WTC11 (cell line): ENCODE results near the gene SECTM1. TPM values are rescaled to one million over a fixed set of nuclear protein-coding genes. Genes with fewer than 3 reads are reported as not detected.

Source experiments
- ATAC-seq: fragments of 200-7000 bp; cut with Tn5 transposase; 2 replicates; pipeline ENCODE4 v1.10.0; 2021; ENCODE audit warnings: mild to moderate bottlenecking, moderate library complexity
- CTCF ChIA-PET: fragments of 300-600 bp; sonication (Branson Sonifier 250); formaldehyde crosslinking; loops from one replicate; lab custom pipeline; 2021; ENCODE audit warnings: antibody characterized with exemption; lab: Charles Lee
- POLR2A ChIA-PET: fragments of 350-600 bp; sonication (Branson Sonifier 250); formaldehyde crosslinking; loops from one replicate; lab custom pipeline; 2021; ENCODE audit warnings: antibody characterized with exemption; lab: Charles Lee
- DNase-seq: peaks from one replicate; pipeline ENCODE4 v3.0.0; 2021; ENCODE audit warnings: low spot score
- H3K27ac Mint-ChIP-seq: 2 replicates; pipeline ENCODE4 v1.8.0; 2021; ENCODE audit warnings: mixed read lengths
- H3K27me3 Mint-ChIP-seq: 2 replicates; pipeline ENCODE4 v1.8.0; 2021; ENCODE audit warnings: low read depth, mild to moderate bottlenecking, moderate library complexity, mixed read lengths
- H3K36me3 Mint-ChIP-seq: 2 replicates; pipeline ENCODE4 v1.8.0; 2021; ENCODE audit warnings: mixed read lengths
- H3K4me1 Mint-ChIP-seq: 2 replicates; pipeline ENCODE4 v1.8.0; 2022; ENCODE audit warnings: mixed read lengths
- H3K4me3 Mint-ChIP-seq: 2 replicates; pipeline ENCODE4 v1.8.0; 2021; ENCODE audit warnings: mild to moderate bottlenecking, moderate library complexity, mixed read lengths
- H3K9me3 Mint-ChIP-seq: 2 replicates; pipeline ENCODE4 v1.8.0; 2021; ENCODE audit warnings: mixed read lengths
- ATF6 ChIP-seq: sonication (generic); formaldehyde crosslinking; IDR thresholded peaks from 2 replicates; pipeline ENCODE4 v1.8.1; 2023; ENCODE audit warnings: mild to moderate bottlenecking, missing genetic modification reagents
- ELF4 ChIP-seq: sonication (generic); formaldehyde crosslinking; IDR thresholded peaks from 2 replicates; pipeline ENCODE4 v1.8.1; 2022; ENCODE audit warnings: low read depth, mild to moderate bottlenecking, moderate library complexity, missing genetic modification reagents
- FOXK1 ChIP-seq: sonication (generic); formaldehyde crosslinking; IDR thresholded peaks from 2 replicates; pipeline ENCODE4 v1.8.0; 2022; ENCODE audit warnings: mild to moderate bottlenecking, moderate library complexity, missing genetic modification reagents
- HMGA2 ChIP-seq: fragments of 250-450 bp; sonication (Bioruptor Pico); IDR thresholded peaks from 2 replicates; pipeline ENCODE4 v1.4.0; 2021; ENCODE audit warnings: mild to moderate bottlenecking, moderate library complexity
- JAZF1 ChIP-seq: fragments of 250-450 bp; sonication (Bioruptor Pico); IDR thresholded peaks from 2 replicates; pipeline ENCODE4 v1.9.0; 2021; ENCODE audit warnings: moderate library complexity, mild to moderate bottlenecking, inconsistent platforms
- JUN ChIP-seq: sonication (generic); formaldehyde crosslinking; IDR thresholded peaks from 2 replicates; pipeline ENCODE4 v1.8.0; 2023; ENCODE audit warnings: mild to moderate bottlenecking, missing genetic modification reagents
- KAT7 ChIP-seq: sonication (generic); formaldehyde crosslinking; IDR thresholded peaks from 2 replicates; pipeline ENCODE4 v1.8.1; 2023; ENCODE audit warnings: missing genetic modification reagents, mild to moderate bottlenecking, borderline replicate concordance
- MXD4 ChIP-seq: fragments of 250-450 bp; sonication (Bioruptor Pico); IDR thresholded peaks from 2 replicates; pipeline ENCODE4 v1.8.0; 2021; ENCODE audit warnings: mild to moderate bottlenecking, moderate library complexity, borderline replicate concordance
- MYBL2 ChIP-seq: sonication (generic); formaldehyde crosslinking; IDR thresholded peaks from 2 replicates; pipeline ENCODE4 v1.8.1; 2023; ENCODE audit warnings: mild to moderate bottlenecking, moderate library complexity, missing genetic modification reagents
- PRDM15 ChIP-seq: sonication (generic); formaldehyde crosslinking; IDR thresholded peaks from 2 replicates; pipeline ENCODE4 v1.8.0; 2022; ENCODE audit warnings: missing genetic modification reagents
- TEAD1 ChIP-seq: sonication (generic); formaldehyde crosslinking; IDR thresholded peaks from 2 replicates; pipeline ENCODE4 v1.8.0; 2022; ENCODE audit warnings: mild to moderate bottlenecking, missing genetic modification reagents
- ZBTB43 ChIP-seq: sonication (generic); formaldehyde crosslinking; IDR thresholded peaks from 2 replicates; pipeline ENCODE4 v1.8.1; 2023; ENCODE audit warnings: mild to moderate bottlenecking, missing genetic modification reagents
- ZNF317 ChIP-seq: sonication (generic); formaldehyde crosslinking; IDR thresholded peaks from 2 replicates; pipeline ENCODE4 v1.8.1; 2023; ENCODE audit warnings: low read depth, mild to moderate bottlenecking, moderate library complexity, missing genetic modification reagents, borderline replicate concordance
- ZNF416 ChIP-seq: fragments of 250-450 bp; sonication (Bioruptor Pico); IDR thresholded peaks from 2 replicates; pipeline ENCODE4 v1.9.0; 2021; ENCODE audit warnings: mild to moderate bottlenecking, inconsistent platforms
- total RNA-seq: library from RNA; stranded (reverse); gene quantifications from 3 replicates; pipeline ENCODE4 v1.2.3, GENCODE V29; 2021
- TF ChIP-seq, protein P1 (sequence below): fragments of 250-450 bp; sonication (Bioruptor Pico); IDR thresholded peaks from 2 replicates; pipeline ENCODE4 v1.9.0; 2021; ENCODE audit warnings: mild to moderate bottlenecking, borderline replicate concordance
- TF ChIP-seq, protein P2 (sequence below): sonication (generic); formaldehyde crosslinking; IDR thresholded peaks from 2 replicates; pipeline ENCODE4 v1.8.1; 2023; ENCODE audit warnings: mild to moderate bottlenecking, missing genetic modification reagents, moderate library complexity
- TF ChIP-seq, protein P3 (sequence below): fragments of 250-450 bp; sonication (Bioruptor Pico); IDR thresholded peaks from 2 replicates; pipeline ENCODE4 v1.9.0; 2021; ENCODE audit warnings: mild to moderate bottlenecking
- TF ChIP-seq, protein P4 (sequence below): sonication (generic); formaldehyde crosslinking; IDR thresholded peaks from 2 replicates; pipeline ENCODE4 v1.8.1; 2022; ENCODE audit warnings: mild to moderate bottlenecking, moderate library complexity, missing genetic modification reagents

The SECTM1 gene
- total RNA-seq, 1 experiment from 2014 or later: 0.22 TPM

- no peaks in the 10 kb centered on the region for H3K9me3 Mint-ChIP-seq
- H3K4me3 Mint-ChIP-seq: no peak overlapping the region
- no peaks in the 10 kb centered on the region for H3K36me3 Mint-ChIP-seq
- ATAC-seq (no peak), DNase-seq (no peak)
- no peak for TF ChIP-seq ATF6
- TF ChIP-seq, protein P1, sequence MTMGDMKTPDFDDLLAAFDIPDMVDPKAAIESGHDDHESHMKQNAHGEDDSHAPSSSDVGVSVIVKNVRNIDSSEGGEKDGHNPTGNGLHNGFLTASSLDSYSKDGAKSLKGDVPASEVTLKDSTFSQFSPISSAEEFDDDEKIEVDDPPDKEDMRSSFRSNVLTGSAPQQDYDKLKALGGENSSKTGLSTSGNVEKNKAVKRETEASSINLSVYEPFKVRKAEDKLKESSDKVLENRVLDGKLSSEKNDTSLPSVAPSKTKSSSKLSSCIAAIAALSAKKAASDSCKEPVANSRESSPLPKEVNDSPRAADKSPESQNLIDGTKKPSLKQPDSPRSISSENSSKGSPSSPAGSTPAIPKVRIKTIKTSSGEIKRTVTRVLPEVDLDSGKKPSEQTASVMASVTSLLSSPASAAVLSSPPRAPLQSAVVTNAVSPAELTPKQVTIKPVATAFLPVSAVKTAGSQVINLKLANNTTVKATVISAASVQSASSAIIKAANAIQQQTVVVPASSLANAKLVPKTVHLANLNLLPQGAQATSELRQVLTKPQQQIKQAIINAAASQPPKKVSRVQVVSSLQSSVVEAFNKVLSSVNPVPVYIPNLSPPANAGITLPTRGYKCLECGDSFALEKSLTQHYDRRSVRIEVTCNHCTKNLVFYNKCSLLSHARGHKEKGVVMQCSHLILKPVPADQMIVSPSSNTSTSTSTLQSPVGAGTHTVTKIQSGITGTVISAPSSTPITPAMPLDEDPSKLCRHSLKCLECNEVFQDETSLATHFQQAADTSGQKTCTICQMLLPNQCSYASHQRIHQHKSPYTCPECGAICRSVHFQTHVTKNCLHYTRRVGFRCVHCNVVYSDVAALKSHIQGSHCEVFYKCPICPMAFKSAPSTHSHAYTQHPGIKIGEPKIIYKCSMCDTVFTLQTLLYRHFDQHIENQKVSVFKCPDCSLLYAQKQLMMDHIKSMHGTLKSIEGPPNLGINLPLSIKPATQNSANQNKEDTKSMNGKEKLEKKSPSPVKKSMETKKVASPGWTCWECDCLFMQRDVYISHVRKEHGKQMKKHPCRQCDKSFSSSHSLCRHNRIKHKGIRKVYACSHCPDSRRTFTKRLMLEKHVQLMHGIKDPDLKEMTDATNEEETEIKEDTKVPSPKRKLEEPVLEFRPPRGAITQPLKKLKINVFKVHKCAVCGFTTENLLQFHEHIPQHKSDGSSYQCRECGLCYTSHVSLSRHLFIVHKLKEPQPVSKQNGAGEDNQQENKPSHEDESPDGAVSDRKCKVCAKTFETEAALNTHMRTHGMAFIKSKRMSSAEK (CRISPR knock-in tag): no peak
- no peak for TF ChIP-seq KAT7
- TF ChIP-seq ZBTB43 (CRISPR knock-in tag): no peak
- TF ChIP-seq MXD4 (CRISPR knock-in tag): no peak
- TF ChIP-seq JUN (CRISPR knock-in tag): no peak
- no peak for TF ChIP-seq JAZF1
- TF ChIP-seq ELF4 (CRISPR knock-in tag): no peak
- TF ChIP-seq, protein P2, sequence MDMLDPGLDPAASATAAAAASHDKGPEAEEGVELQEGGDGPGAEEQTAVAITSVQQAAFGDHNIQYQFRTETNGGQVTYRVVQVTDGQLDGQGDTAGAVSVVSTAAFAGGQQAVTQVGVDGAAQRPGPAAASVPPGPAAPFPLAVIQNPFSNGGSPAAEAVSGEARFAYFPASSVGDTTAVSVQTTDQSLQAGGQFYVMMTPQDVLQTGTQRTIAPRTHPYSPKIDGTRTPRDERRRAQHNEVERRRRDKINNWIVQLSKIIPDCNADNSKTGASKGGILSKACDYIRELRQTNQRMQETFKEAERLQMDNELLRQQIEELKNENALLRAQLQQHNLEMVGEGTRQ: no peak
- H3K27me3 Mint-ChIP-seq: no peaks in the 10 kb centered on the region; the same call in 1 of the 2 replicates
- POLR2A ChIA-PET: no interaction called here
- no peak overlapping the region for H3K27ac Mint-ChIP-seq
- peaks cover 7% of the 10 kb centered on the region for H3K4me1 Mint-ChIP-seq
- CTCF ChIA-PET: interaction anchor here (1.0 to 1.9 kb wide), 4 partner anchors 24 to 119 kb away, joined by 3 to 5 read pairs (median 4); no protein-coding TSS in a partner anchor
Observed at GRCh38 chr17:82324566-82325285, 8.8 kb downstream of the SECTM1 start.

DNA sequence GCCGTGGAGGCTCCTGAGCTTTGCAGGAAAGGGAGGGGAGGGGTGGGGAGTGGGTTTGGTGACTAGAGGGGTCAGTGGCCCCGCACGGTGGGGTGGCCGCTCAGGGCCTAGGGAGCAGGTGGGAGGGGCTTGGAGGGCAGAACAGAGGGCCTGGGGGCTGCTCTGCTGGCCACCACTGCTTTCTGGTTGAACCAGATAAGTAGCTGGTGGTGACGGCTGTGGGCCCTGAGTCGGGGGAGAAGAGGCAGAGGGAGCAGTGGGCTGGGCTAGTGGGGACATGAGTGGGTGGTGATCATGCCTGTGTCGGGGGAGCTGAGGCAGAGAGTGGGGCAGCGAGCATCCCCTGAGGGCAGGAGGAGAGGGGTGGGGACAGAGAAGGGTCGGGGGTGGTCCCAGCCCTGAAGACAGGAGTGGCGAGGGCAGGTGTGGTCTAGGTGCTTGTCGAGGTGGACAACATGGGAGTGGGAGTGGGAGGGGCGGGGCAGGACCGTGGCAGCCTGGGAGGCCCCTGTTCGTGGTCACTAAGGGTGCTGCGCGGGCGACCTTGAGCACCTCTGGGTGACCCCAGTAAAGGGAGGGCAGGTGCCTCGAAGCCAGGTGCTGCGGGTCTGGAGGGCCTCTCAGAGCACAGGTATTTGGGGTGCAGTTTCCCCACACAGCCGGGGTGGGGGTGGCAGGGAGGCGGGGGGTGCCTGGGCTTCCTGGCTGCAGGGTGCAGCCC is 9.9 kb downstream of the SECTM1 start:
- Mint-ChIP-seq H3K27ac (no peak overlapping the region), H3K27me3 (no peaks in the 10 kb centered on the region; the same call in 1 of the 2 replicates), H3K36me3 (no peaks in the 10 kb centered on the region), H3K9me3 (no peaks in the 10 kb centered on the region), H3K4me1 (peaks cover 7% of the 10 kb centered on the region), H3K4me3 (no peak overlapping the region)
- CTCF ChIA-PET: interaction anchor here (0.6 to 1.6 kb wide), 3 partner anchors 23 to 198 kb away, joined by 3 to 6 read pairs (median 4); no protein-coding TSS in a partner anchor
- POLR2A ChIA-PET: no interaction called here
- no peak for ATAC-seq
- DNase-seq: no peak
- no peak for TF ChIP-seq ZNF317 (CRISPR knock-in tag)
- TF ChIP-seq, protein P3, sequence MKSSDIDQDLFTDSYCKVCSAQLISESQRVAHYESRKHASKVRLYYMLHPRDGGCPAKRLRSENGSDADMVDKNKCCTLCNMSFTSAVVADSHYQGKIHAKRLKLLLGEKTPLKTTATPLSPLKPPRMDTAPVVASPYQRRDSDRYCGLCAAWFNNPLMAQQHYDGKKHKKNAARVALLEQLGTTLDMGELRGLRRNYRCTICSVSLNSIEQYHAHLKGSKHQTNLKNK: no peak
- TF ChIP-seq MYBL2 (CRISPR knock-in tag): no peak
- no peak for TF ChIP-seq HMGA2 (CRISPR knock-in tag)
- no peak for TF ChIP-seq PRDM15 (CRISPR knock-in tag)
- TF ChIP-seq, protein P4, sequence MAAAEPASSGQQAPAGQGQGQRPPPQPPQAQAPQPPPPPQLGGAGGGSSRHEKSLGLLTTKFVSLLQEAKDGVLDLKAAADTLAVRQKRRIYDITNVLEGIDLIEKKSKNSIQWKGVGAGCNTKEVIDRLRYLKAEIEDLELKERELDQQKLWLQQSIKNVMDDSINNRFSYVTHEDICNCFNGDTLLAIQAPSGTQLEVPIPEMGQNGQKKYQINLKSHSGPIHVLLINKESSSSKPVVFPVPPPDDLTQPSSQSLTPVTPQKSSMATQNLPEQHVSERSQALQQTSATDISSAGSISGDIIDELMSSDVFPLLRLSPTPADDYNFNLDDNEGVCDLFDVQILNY (CRISPR knock-in tag): no peak
- TF ChIP-seq TEAD1 (CRISPR knock-in tag): no peak
- TF ChIP-seq ZNF416 (CRISPR knock-in tag): no peak
- TF ChIP-seq FOXK1 (CRISPR knock-in tag): no peak
